CD4-positive, alpha-beta T cell treated with Interleukin-4 for 4 hours (primary cell): Measurements from ENCODE around the gene MGAT5.

ENCODE experiments used
- DNase-seq: peaks from one replicate; pipeline ENCODE4 v3.0.0-alpha.2; 2020

MGAT5 gene

GRCh38 chr2:134482131-134482723, 228.4 kb downstream of the MGAT5 start:
- DNase-seq, result no peak

- DNase-seq, result no peak
These were observed 229.0 kb downstream of the MGAT5 start for GRCh38 chr2:134482766-134483340.

- no peak for DNase-seq
These were observed 236.0 kb downstream of the MGAT5 start for GRCh38 chr2:134489732-134490384.

GRCh38 chr2:134490559-134490958, 236.7 kb downstream of the MGAT5 start:
- DNase-seq, result no peak

GRCh38 chr2:134491022-134491421, 237.2 kb downstream of the MGAT5 start:
- no peak for DNase-seq

- no peak for DNase-seq
These were observed 238.0 kb downstream of the MGAT5 start for GRCh38 chr2:134491771-134492441.

- no peak for DNase-seq
These were observed 239.9 kb downstream of the MGAT5 start for GRCh38 chr2:134493797-134494196.

GRCh38 chr2:134498654-134499053, 244.8 kb downstream of the MGAT5 start:
- no peak for DNase-seq

- DNase-seq, result no peak
These were observed 245.5 kb downstream of the MGAT5 start for GRCh38 chr2:134499307-134499926.

- DNase-seq, result no peak
These were observed 246.5 kb downstream of the MGAT5 start for GRCh38 chr2:134500211-134500935.

GRCh38 chr2:134501476-134502091, 247.7 kb downstream of the MGAT5 start:
- no peak for DNase-seq

- no peak for DNase-seq
These were observed 248.2 kb downstream of the MGAT5 start for GRCh38 chr2:134502104-134502503.
